Activated CD8-positive, alpha-beta T cell treated with anti-CD3 and anti-CD28 coated beads for 36 hours (primary cell): Measurements from ENCODE around the gene LDB2. TPM values are rescaled to one million over a fixed set of nuclear protein-coding genes. Genes with fewer than 3 reads are reported as not detected.

Source experiments
- ATAC-seq: fragments of 200-7000 bp; cut with Tn5 transposase; one replicate; pipeline ENCODE4 v1.10.0; 2021; ENCODE audit warnings: mild to moderate bottlenecking, moderate library complexity
- CTCF ChIA-PET: fragments of 350-600 bp; sonication (Branson Sonifier 250); formaldehyde crosslinking; loops from one replicate; lab custom pipeline; 2021; ENCODE audit warnings: antibody characterized with exemption; lab: Charles Lee
- POLR2A ChIA-PET: fragments of 350-600 bp; sonication (Branson Sonifier 250); formaldehyde crosslinking; loops from one replicate; lab custom pipeline; 2021; ENCODE audit warnings: antibody characterized with exemption; lab: Charles Lee
- DNase-seq: peaks from one replicate; pipeline ENCODE4 v3.0.0-alpha.2; 2020
- H3K27ac Mint-ChIP-seq: one replicate; pipeline ENCODE4 v1.8.0; 2021; ENCODE audit warnings: mild to moderate bottlenecking, mixed read lengths
- H3K27me3 Mint-ChIP-seq: one replicate; pipeline ENCODE4 v1.8.0; 2021; ENCODE audit warnings: mixed read lengths
- H3K36me3 Mint-ChIP-seq: one replicate; pipeline ENCODE4 v1.8.0; 2021; ENCODE audit warnings: low read depth, mixed read lengths
- H3K4me1 Mint-ChIP-seq: one replicate; pipeline ENCODE4 v1.8.0; 2021; ENCODE audit warnings: low read depth, mixed read lengths
- H3K4me3 Mint-ChIP-seq: one replicate; pipeline ENCODE4 v1.8.0; 2021; ENCODE audit warnings: mild to moderate bottlenecking, moderate library complexity, mixed read lengths
- H3K9me3 Mint-ChIP-seq: one replicate; pipeline ENCODE4 v1.8.0; 2021; ENCODE audit warnings: mixed read lengths
- CTCF ChIP-seq: fragments of 200-600 bp; IDR thresholded peaks from one replicate; pipeline ENCODE4 v1.8.0; 2022; ENCODE audit warnings: antibody characterized with exemption, mild to moderate bottlenecking
- intact Hi-C: fragments of 100-400 bp; cut with micrococcal nuclease; formaldehyde crosslinking; loops from one replicate; pipeline ENCODE4 v1.10.0; 2022
- total RNA-seq, 2 experiments: library from RNA; stranded (reverse); gene quantifications; one replicate each; pipeline ENCODE4 v1.2.3, GENCODE V29; 2021

The LDB2 gene
- total RNA-seq, 2 experiments from 2014 or later: not detected

DNA sequence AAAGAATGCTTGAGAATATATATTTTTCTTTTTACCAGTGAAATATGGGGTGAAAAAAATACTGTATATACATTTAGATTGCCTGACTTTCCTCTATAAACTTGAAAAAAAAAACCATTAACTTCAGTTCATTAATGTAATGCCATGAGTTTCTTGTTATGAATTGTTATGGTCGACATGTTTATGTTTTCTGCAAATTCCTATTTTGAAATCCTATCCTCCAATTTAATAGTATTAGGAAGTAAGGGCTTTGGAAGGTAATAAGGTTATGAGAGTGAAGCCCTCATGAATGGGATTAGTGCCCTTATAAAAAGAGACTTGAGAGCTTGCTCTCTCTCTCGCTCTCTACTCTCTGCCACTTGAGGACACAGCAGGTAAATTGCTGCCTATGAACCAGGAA, 211.4 kb downstream of the LDB2 start:
- CTCF ChIA-PET: no interaction called here

GRCh38 chr4:16686195-16686594, 212.2 kb downstream of the LDB2 start:
- ATAC-seq: no peak
- no peaks in the 10 kb centered on the region for H3K27me3 Mint-ChIP-seq
- no peak overlapping the region for H3K27ac Mint-ChIP-seq
- no peaks in the 10 kb centered on the region for H3K4me1 Mint-ChIP-seq
- intact Hi-C loops: no loop called here
- no peaks in the 10 kb centered on the region for H3K36me3 Mint-ChIP-seq
- no peak for DNase-seq
- TF ChIP-seq CTCF: no peak
- ChIA-PET POLR2A (no interaction called here), CTCF (no interaction called here)
- H3K4me3 Mint-ChIP-seq: no peak overlapping the region
- H3K9me3 Mint-ChIP-seq: no peaks in the 10 kb centered on the region

More for the DNA sequence above, 211.4 kb downstream of the LDB2 start:
- intact Hi-C loops: no loop called here
- Mint-ChIP-seq H3K27me3 (no peaks in the 10 kb centered on the region), H3K4me1 (no peaks in the 10 kb centered on the region), H3K9me3 (no peaks in the 10 kb centered on the region), H3K4me3 (no peak overlapping the region), H3K27ac (no peak overlapping the region), H3K36me3 (no peaks in the 10 kb centered on the region)
- TF ChIP-seq CTCF: no peak
- DNase-seq (no peak), ATAC-seq (no peak)
- POLR2A ChIA-PET: no interaction called here

DNA sequence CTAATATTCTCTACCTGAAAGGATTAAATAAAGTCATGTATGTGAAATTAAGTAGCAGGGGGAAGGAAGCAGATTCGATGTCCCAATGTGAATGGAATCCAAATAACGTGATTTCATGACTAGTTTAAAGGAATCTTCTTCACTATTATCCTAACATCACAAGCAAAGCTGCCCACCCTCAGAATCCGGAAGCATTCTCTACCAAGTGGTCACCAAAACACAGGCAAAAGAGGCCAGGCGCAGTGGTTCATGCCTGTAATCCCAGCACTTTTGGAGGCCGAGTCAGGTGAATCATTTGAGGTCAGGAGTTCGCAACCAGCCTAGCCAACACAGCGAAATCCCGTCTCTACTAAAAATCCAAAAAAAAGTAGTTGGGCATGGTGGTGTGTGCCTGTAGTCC, 212.9 kb downstream of the LDB2 start:
- H3K9me3 Mint-ChIP-seq: no peaks in the 10 kb centered on the region
- DNase-seq (no peak), ATAC-seq (no peak)
- CTCF ChIA-PET: no interaction called here
- no peak overlapping the region for H3K27ac Mint-ChIP-seq
- H3K27me3 Mint-ChIP-seq: no peaks in the 10 kb centered on the region
- H3K4me3 Mint-ChIP-seq: no peak overlapping the region
- TF ChIP-seq CTCF: no peak
- POLR2A ChIA-PET: interaction anchor here (0.6 kb wide), 1 partner anchor 11 kb away, joined by 3 read pairs; no protein-coding TSS in a partner anchor
- H3K4me1 Mint-ChIP-seq: no peaks in the 10 kb centered on the region
- intact Hi-C loops: no loop called here
- no peaks in the 10 kb centered on the region for H3K36me3 Mint-ChIP-seq

DNA sequence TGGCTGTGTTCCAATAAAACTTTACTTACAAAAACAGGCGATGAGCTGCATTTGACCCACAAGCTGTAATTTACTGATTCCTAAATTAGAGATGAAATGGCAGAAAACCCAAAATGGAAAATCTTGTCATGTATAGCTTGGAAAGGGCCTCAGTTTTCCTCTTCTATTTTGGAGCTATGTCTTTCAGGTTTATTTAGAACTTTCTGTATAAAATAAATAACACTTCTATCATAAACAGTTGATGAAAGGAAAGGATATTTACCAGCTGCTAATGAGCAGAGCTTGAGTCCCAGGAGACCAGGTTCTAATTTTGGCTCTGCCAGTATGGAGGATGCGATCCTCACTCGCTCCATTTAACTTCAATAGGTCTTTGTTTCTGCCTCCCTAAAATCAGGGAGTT, 213.5 kb downstream of the LDB2 start:
- POLR2A ChIA-PET: interaction anchor here (0.6 kb wide), 1 partner anchor 11 kb away, joined by 3 read pairs; no protein-coding TSS in a partner anchor
- TF ChIP-seq CTCF: no peak
- no peaks in the 10 kb centered on the region for H3K27me3 Mint-ChIP-seq
- H3K36me3 Mint-ChIP-seq: no peaks in the 10 kb centered on the region
- H3K9me3 Mint-ChIP-seq: no peaks in the 10 kb centered on the region
- no peak for ATAC-seq
- H3K27ac Mint-ChIP-seq: no peak overlapping the region
- intact Hi-C loops: no loop called here
- CTCF ChIA-PET: no interaction called here
- DNase-seq: no peak
- no peaks in the 10 kb centered on the region for H3K4me1 Mint-ChIP-seq
- H3K4me3 Mint-ChIP-seq: no peak overlapping the region

GRCh38 chr4:16684097-16684496, 214.3 kb downstream of the LDB2 start:
- Mint-ChIP-seq H3K36me3 (no peaks in the 10 kb centered on the region), H3K9me3 (no peaks in the 10 kb centered on the region), H3K4me1 (no peaks in the 10 kb centered on the region), H3K27me3 (no peaks in the 10 kb centered on the region), H3K27ac (no peak overlapping the region), H3K4me3 (no peak overlapping the region)
- intact Hi-C loops: no loop called here
- DNase-seq (no peak), ATAC-seq (no peak)
- CTCF ChIA-PET: no interaction called here
- no peak for TF ChIP-seq CTCF
- POLR2A ChIA-PET: no interaction called here
